GM19452 (cell line): ENCODE results near the gene HTD2.
"Not testable (repeated sequence)": the region's sequence is repeated elsewhere in the genome, so short reads cannot be mapped to it uniquely, and the experiment has no call there.

Source experiments
- ATAC-seq: cut with Tn5 transposase; IDR thresholded peaks from one replicate; pipeline ENCODE4 v1.9.1; 2021; ENCODE audit not compliant: unreplicated experiment

HTD2 gene

GRCh38 chr3:58305882-58306711, at the start of gene HTD2, which contains the start of gene RPP14:
TSS of gene HTD2 (plus strand) at chr3:58306520. CDS start at chr3:58317614, 11,094 bp downstream.
TSS of gene RPP14 (plus strand) at chr3:58306245. CDS start at chr3:58310330, 4,085 bp downstream.
- peak; percentile 93 for ATAC-seq

DNA sequence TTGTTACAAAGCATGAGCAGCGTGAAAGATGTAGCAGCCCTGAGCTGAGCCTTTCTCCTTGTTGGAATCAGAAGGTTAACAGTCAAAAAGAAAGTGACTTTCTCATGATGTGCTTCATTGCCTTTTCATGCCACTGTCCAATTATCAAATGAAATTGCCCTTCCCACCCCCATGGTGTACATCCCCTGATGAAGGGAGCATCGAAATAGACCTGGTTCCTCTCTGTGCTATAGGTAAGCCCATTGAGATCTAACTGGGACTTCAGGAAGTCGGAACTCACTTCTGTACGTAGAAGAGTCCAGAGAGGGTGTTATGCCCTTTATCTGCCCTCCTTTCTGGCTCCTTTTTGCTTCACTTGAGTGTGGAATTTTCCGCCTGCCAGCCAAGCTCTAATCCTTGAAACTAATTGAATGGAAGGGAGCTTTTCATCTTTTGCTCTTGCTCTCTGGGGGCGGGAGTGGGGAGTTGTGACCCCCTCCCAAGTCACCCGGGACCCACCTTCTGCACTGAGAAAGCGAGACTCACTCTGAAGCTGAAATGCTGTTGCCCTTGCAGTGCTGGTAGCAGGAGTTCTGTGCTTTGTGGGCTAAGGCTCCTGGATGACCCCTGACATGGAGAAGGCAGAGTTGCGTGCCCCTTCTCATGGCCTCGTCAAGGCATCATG, 47.8 kb upstream of the HTD2 start:
- no peak for ATAC-seq

DNA sequence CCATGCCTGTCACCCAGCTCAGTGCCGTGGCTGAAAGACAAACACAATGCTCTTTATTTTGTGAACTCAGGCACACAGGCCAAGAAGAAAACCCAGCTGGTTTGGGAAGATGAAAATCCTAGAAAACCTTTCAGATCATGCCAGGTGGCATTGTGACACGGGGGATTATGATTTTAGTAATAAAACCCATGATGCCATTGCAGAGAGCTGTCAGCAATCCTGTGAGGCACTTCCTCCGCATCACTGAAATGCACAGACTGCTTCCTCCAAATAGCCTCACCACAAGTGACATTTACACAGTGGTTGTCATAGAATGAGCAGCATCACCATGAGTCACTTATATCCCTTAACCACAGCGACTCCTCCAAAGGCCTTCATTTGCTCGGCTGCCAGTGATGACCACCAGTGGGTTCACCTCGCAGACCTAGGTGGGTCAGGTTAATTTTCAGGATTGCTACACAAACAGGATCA, 46.0 kb upstream of the HTD2 start:
- ATAC-seq, result no peak

- no peak for ATAC-seq
Measured at GRCh38 chr3:58260733-58261132, 45.6 kb upstream of the HTD2 start.

- ATAC-seq, result peak; percentile 69
Measured at GRCh38 chr3:58261954-58262666, 44.2 kb upstream of the HTD2 start.

DNA sequence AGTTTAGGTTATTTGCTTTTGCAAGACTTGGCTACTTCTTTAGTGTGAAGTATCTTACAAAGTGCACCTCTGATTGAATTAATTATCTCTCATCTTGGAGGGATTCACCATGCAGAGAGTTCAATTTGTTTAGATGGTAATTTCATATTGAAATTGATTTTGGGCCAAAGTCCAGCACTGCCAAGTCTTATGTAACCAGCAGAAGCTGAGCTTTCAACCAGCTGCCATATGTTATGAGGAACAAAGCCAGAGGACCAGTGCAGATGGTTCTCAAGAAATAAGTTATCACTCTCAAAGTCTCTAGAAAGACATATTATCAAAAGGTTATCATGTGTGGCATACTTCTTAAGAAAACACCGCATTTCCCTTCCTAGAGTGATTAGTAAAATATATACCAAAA, 39.7 kb upstream of the HTD2 start:
- ATAC-seq, result no peak

DNA sequence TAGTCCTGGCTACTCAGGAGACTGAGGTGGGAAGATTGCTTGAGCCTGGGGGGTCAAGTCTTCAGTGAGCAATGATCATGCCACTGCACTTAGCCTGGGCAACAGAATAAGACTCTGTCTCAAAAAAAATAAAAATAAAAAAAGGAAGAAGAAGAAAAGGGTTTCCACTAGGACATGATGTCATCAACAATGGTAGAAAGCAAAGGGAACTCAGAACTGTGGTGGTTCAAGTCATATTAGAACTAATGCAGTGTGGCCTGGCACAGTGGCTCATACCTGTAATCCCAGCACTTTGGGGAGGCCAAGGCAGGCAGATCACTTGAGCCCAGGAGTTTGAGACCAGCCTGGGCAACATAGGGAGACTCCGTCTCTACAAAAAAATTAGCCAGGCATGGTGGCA, 38.8 kb upstream of the HTD2 start:
- ATAC-seq, result not testable (repeated sequence)

GRCh38 chr3:58269356-58269755, 37.0 kb upstream of the HTD2 start:
- no peak for ATAC-seq

DNA sequence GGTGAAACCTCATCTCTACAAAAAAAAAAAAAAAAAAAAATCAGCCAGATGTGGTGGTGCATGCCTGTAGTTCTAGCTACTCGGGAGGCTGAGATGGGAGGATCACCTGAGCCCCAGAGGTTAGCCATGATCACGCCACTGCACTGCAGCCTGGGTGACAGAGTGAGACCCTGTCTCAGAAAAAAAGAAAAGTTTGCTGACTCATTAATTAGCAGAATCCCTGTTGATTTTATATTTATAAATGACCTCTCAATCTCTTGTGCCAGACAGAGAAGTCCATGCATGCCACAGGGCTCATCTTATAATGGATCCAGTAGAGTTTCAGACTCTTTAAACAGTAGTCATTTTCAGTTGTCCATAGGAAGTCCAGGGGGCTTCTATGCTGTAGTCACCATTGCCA, 35.8 kb upstream of the HTD2 start:
- no peak for ATAC-seq

GRCh38 chr3:58271901-58272501, 34.3 kb upstream of the HTD2 start:
- ATAC-seq, result no peak

DNA sequence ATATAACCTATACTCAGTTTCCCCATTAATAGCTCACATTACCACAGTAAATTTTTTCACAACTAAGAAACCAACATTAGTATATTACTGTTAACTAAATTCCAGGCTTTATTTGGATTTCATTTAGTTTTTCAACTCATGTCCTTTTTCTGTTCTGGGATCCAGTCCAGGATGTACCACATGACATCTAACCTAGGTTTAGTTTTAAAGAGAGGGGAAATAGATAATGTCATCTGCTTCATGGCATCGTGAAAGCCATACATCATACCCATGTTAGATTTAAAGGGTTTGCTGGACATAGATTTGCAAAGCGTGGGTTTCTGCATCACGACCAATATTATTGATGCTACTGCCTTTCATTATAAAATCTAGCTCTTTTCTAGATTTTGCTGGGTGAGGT, 33.4 kb upstream of the HTD2 start:
- no peak for ATAC-seq

DNA sequence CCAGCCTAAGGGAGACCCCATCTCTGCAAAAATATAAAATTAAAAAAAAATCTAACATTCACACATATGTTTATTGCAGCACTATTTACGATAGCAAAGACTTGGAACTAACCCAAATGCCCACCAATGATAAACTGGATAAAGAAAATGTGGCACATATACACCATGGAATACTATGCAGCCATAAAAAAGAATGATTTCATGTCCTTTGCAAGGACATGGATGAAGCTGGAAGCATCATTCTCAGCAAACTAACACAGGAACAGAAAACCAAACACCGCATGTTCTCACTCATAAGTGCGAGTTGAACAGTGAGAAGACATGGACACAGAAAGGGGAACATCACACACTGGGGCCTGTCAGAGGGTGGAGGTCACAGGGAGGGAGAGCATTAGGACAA, 33.0 kb upstream of the HTD2 start:
- ATAC-seq, result not testable (repeated sequence)

GRCh38 chr3:58274027-58274614, 32.2 kb upstream of the HTD2 start:
- no peak for ATAC-seq

DNA sequence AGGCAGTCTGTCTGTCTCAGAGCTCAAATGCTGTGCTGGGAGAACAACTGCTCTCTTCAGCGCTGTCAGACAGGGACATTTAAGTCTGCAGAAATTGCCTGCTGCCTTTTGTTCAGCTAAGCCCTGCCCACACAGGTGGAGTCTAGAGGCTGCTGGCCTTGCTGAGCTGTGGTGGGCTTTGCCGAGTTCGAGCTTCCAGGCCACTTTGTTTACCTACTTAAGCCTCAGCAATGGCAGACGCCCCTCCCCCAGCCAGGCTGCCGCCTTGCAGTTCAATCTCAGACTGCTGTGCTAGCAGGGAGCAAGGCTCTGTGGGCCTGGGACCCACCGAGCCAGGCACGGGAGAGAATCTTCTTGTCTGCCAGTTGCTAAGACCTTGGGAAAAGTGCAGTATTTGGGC, 25.3 kb upstream of the HTD2 start:
- no peak for ATAC-seq

- ATAC-seq, result no peak
Measured at GRCh38 chr3:58285334-58285733, 21.0 kb upstream of the HTD2 start.

- ATAC-seq, result no peak
Measured at GRCh38 chr3:58287354-58287753, 19.0 kb upstream of the HTD2 start.

DNA sequence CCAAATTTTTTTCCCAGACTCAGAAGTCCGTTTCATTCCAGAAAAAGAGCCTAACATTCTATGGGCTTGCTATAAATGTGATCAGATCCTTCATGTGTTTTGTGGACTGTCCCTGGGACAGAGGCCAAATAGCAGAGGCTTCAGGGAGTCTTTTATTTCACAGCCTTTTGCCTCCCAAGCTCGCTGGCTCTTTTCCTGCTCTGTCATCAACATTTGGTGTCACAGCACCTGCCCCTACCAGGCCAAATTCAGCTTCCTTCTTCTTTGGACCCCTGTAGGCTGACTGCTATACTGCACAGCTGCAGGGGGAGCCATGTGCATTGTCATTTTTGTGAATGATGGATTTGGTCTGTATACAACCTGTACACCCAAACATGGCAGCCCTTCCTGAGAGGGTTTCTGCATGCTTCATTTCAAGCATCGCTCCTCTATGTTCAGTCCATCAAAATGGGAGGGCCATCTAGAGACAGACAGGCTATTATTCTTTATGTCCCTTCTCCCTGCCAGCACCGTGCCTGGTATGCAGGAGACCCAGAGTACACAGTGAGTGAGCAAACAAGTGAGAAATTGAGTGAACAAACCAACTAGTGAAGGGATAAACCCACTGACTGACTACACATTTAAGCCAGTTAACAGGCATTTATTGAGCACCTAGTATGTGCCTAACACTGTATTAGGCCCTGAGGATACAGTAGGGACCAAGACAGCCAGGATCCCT, 18.1 kb upstream of the HTD2 start:
- no peak for ATAC-seq

GRCh38 chr3:58288964-58289613, 17.2 kb upstream of the HTD2 start:
- not testable (repeated sequence) for ATAC-seq

GRCh38 chr3:58290446-58290845, 15.9 kb upstream of the HTD2 start:
- not testable (repeated sequence) for ATAC-seq
